ENCODE results near the gene MAGI1. TPM values are rescaled to one million over a fixed set of nuclear protein-coding genes. Genes with fewer than 3 reads are reported as not detected.
"Not testable (repeated sequence)": the region's sequence is repeated elsewhere in the genome, so short reads cannot be mapped to it uniquely, and the experiment has no call there.

The MAGI1 gene
- total RNA-seq, 1 donor from 2014 or later: 34.1 TPM

DNA sequence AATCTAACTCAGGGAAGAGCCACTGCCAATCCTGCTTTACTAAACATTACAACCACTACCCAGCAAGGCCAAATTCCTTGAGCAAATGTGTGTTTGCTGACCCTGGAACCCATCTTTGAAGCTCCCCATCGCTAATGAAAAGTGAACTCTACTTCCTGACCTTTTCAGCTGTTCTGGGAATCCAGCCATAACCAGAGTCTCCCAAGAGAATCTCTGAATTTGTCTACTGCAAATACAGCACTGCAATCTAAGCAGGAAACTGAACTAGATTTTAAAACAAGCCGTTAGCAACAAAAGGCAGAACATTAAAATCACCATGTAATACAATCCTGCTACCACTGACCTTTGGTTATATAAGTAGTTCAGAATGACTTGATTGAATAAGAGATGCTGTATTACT is 309.2 kb downstream of the MAGI1 start:
- intact Hi-C loops (cut with DNase I): no loop called here
- ATAC-seq (ENCODE audit: poor library complexity): peak; percentile 80
- DNase-seq: no peak

DNA sequence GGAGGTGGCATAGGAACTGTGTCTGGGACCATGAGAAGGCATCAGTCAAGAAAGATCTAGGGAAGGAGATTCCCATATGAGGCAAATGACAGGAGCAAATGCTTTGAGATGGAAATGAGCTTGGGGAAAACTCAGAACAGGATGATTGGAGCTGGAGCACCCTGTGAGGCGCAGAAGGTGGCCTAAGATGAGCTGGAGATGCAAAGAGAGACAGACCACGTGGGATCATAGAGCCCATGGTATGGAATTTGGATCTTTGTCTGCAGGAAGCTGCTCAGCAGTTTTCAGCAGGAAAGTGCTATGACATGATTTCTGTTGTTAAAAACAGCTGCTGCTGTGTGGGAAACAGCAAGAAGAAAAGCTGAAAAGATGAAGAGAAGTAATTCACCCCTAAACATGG is 310.6 kb downstream of the MAGI1 start:
- intact Hi-C loops (cut with DNase I): no loop called here
- ATAC-seq (ENCODE audit: poor library complexity): no peak
- DNase-seq: no peak

DNA sequence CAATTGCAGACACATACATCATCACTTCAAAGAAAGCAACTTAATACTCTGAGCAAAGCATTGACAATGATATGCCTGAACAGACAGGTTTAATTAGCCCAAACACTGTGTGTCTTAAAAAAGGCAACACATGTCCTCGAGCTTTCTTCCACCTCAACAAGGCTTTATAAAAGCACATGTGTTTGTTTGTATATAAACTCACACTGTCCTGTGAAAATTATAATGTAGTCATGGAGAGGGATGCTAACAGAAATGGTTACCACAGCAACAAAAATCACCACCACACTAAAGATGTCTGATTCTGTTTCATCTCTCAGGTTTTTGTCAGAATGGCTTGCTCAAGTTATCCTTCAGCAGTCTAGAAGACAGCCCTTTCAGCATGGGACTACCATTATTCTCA is 314.7 kb downstream of the MAGI1 start:
- intact Hi-C loops (cut with DNase I): no loop called here
- no peak for DNase-seq
- no peak for ATAC-seq (ENCODE audit: poor library complexity)

DNA sequence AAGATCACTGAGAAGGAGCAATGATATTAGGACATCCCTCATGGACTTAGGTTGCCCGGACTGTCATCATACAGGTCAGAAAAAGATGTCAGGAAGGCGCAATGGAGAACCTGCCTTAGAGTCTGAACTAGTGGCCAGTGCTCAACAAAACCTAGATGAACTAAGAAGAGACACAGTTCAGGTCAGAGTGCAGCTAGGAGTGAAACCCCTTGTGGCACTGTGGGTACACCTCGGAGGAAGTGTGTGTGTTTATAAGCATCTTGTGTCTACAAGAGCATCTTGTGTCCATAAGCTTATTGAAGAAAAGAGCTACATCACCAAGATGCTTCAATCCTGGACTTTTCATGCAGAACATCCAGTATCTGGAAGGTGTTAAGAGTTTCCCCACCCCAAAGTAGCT is 315.7 kb downstream of the MAGI1 start:
- DNase-seq: no peak
- no peak for ATAC-seq (ENCODE audit: poor library complexity)
- intact Hi-C loops (cut with DNase I): no loop called here

DNA sequence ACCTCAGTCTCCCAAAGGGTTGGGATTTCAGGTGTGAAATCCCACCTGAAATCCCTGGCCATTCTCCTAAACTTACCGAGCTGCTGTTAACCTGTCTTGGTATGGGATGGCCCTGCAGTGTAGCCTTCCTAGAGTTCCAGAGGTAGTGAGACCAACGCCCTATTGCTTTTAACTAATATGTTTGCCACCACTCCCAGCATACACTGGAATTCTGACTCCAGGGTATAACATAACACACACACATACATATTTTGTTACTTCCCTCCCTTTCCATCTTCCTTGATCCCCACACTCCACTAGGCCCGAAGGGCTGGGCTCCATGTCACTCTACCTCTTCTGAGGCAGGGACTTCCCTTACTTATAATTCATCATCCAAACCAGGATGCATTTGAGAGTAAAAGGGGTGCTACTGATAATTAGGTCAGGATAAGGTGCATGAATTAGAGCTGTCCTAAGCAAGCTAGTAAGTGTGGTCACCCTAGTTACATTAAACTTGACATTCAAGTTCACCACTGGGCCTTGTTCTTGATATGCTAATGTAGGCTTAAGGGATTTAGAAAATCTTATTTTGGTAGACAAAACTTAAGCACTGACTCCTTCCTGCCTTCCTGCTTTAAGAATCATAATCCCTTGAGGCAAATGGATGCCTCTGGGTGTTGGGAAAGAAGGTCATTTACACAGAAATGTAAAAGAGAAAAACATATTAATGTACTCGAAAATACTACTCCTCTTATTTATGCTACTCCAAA is 317.6 kb downstream of the MAGI1 start:
- ATAC-seq (ENCODE audit: poor library complexity): no peak
- intact Hi-C loops (cut with DNase I): no loop called here
- no peak for DNase-seq

DNA sequence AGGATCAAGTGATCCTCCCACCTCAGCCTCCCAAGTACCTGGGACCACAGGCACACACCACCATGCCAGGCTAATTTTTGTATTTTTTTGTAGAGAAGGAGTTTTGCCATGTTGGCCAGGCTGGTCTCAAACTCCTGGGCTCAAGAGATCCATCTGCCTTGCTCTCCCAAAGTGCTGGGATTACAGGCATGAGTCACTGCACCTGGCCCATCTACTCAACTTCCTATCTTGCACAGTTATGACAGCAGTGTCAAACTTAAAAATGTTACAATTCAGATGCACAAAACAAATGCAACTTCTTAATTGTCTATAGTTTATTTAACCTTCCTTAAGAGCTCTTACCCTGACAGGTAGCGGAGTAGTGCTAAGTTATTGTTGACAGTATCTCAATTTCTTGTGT is 319.1 kb downstream of the MAGI1 start:
- DNase-seq; ATAC-seq (ENCODE audit: poor library complexity); intact Hi-C loops (cut with DNase I): not testable (repeated sequence)

DNA sequence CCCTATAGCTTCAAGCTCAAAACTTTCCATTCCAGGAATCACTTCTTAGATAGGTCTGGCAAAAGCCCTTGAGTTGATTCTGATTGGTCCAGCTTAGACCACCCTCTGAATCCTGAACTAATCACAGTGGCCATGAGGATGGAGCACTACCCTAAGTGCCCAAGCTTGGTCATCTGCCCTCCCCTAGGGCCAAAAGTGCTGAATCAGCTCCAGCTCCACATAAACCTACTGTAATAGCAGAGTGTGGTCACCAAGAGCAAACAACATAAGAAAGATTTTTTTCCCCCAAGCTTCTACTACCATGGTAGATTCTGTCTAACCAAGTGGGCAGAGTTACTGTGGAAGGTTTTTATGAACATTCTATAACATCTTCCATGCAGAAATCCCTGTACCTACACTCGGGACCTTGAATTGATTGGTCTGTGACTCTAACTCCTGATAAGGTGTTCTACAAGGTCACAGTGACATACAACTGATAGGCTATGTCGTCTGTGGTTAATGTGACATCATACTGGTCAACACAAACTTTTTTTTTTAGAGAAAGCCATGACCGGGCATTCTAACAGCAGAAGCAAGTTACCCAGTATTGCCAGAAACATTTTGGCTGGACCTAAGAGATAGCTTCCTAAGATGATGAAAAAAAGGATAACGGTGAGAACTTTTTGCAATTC is 320.9 kb downstream of the MAGI1 start:
- intact Hi-C loops (cut with DNase I): no loop called here
- ATAC-seq (ENCODE audit: poor library complexity) (no peak), DNase-seq (no peak)

DNA sequence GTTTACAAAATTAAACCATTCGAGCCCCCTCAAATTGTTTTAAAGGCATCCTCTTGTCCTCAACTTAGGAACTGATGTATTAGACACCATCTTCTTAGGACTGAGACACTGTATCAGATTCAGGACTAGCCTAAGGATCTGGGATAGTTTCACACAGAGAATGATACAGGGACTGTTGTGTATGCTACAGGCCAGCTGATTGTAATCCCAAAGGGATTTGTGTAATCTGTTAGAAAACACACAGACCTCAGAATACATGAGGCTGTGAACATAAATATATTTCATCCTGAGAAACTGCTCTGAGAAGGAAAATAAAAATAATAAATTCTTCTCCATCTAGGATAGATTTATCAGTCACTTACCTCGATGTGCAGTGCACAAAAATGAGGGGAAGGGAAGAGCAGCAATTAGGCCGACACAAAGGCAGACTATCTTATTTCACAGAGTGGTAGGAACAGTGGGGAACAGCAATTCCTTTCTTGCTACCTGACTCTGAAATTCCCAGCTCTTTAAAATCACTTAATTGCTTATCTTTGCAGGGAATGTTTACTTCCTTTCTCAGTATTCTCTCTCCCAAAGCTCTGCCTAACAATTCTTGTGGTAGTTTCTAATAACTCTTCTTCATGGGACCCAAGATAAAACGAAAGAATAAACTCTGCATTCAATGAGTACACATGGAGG is 322.5 kb downstream of the MAGI1 start:
- DNase-seq (no peak), ATAC-seq (ENCODE audit: poor library complexity) (no peak)
- intact Hi-C loops (cut with DNase I): no loop called here

DNA sequence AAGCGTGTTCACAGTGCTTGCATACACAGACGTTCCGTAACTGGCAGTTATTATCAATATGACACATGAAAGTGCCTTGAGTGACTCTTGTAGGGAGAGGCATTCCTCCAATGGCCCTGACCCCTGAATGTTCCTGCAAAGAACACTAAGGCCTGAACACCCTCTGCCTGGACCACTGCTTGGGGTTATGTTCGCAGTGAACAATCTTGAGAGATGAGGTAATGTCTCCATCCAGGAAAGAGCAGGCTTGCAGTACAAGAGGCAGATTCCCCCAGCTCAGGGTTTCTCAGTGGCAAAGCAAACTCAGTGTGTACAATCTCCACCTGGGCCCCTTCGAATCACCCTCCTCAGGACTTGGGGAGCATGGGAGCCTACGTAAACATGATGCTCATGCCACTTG is 324.6 kb downstream of the MAGI1 start:
- intact Hi-C loops (cut with DNase I): no loop called here
- ATAC-seq (ENCODE audit: poor library complexity) (peak; percentile 71), DNase-seq (no peak)

DNA sequence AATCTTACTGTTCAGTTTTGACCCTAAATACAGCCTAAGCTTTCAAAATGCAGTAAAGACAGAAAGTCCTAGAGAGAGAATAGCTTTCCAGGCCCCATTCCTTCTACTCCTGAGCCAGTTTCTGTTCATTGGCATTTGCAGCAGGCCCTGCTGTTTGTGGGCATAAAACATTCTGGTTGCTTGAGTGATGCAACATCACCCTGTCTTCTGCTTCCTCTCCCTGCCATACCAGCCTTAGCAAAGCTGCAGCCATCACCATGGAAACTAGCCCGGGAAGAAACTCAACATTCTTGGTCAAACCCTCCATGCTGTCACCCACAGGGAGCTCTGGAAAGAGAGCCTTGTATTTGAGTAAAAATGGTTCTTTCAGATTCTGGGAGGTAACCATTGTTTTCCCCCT is 325.7 kb downstream of the MAGI1 start:
- ATAC-seq (ENCODE audit: poor library complexity) (no peak), DNase-seq (no peak)
- intact Hi-C loops (cut with DNase I): no loop called here

DNA sequence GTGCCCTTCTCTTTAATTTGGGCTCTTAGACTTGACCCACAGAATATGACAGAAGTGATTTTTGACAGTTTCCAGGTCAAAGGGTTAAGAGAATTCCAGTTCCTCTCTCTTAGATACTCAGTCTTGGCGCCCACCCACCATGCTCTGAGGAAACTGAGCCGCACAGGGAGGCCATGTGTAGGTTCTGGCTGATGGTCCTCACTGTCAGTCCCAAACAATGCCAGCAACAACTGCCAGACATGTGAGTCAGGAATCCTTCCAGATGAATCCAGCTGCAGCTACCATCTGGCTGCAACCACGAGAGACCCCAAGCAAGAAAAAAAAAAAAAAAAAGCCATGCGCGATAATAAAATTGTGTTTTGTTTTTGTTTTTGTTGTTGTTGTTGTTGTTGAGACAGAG is 326.6 kb downstream of the MAGI1 start:
- intact Hi-C loops (cut with DNase I): no loop called here
- DNase-seq (no peak), ATAC-seq (ENCODE audit: poor library complexity) (no peak)

DNA sequence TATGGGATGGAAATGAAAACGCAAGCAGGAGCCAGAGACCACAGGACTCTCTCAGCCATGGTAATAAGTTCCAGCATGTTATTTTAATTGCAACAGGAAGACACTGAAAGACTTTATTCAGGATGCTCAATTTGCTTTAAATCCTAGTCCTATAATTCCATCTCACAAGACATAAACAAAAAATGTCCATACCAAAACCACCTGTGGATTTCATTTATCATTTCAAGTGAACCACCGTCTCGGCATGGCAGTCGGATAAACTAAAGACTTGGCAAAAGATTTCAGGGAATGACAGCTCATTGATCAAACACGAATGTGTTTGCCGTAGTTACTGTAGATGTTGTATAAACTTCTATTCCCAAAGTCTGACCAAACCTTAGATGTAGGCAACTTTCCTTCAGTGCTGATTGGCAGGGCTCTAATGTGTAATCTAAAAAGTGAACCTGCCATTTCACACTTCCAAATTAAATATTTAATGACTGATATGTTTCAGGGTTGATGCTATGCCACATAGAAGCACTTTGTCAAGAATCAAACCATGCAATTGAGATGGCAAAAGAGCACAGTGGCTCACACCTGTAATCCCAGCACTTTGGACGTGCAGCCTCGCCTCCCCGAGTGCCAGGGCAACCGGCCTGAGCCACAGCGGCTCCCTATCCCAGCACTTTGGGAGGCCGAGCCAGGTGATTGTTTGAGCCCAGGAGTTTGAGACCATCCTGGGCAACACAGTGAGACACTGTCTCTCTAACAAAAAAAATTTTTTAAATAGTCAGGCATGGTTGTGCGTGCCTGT is 331.7 kb downstream of the MAGI1 start:
- DNase-seq (no peak), ATAC-seq (ENCODE audit: poor library complexity) (no peak)
- intact Hi-C loops (cut with DNase I): no loop called here

DNA sequence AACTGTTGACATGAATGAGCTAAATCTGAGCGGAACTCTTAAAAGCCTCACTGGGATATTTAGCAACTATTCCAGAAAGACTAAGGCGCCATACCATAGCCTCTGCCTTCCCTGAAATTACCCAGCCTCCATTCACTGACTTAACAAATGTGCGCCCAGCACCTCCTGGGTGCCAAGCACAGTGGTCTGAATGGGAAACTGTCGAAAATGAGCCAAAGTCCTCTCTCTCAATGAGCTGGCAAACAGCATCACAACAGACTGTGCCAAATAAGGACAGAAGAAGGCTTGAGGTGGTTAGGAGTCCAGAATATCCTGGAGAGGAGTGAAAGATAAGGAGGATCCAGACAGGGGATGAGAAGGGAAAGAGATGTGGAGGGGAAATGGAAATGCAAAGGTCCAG is 332.4 kb downstream of the MAGI1 start:
- ATAC-seq (ENCODE audit: poor library complexity) (no peak), DNase-seq (no peak)
- intact Hi-C loops (cut with DNase I): no loop called here

DNA sequence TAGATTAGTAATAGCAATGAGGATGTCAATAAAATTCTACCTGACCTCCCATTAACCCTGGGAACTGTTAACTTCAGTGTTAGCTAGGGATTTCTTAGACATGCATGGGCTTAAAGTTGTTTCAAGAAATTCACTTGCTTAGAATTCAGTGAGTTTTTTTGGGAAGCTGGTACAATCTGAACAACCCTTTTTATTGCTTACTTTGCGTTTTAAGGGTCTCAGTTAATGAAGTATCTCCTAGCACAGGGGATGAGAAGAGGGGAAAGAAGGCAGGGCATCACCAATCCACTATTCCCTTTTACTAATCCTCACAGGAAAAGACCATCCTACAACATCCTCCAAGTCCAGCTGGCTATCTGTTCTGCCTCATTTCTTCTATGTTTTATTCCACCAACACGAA is 334.9 kb downstream of the MAGI1 start:
- intact Hi-C loops (cut with DNase I): no loop called here
- ATAC-seq (ENCODE audit: poor library complexity): no peak

DNA sequence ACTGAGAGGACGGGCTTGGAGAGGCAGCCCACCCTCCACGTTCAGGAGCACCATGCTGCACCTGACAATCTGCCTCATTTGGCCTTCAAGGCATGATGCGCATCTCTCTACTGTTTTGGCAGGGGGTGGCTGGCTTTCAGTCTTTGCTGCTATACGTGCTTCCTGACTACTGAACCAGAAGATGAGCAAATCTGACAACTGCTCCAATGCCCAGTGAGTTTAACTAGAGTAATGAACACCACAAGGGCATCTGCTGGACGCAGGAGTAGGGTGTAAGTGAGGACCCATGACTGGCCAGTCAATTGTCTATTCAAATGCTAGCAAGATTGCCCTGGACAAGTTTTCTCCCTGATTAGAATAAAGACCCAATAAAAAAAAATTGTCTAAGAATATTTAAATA is 335.7 kb downstream of the MAGI1 start:
- ATAC-seq (ENCODE audit: poor library complexity) (no peak), DNase-seq (no peak)
- intact Hi-C loops (cut with DNase I): no loop called here

More for the DNA sequence above, 334.9 kb downstream of the MAGI1 start:
- no peak for DNase-seq

DNA sequence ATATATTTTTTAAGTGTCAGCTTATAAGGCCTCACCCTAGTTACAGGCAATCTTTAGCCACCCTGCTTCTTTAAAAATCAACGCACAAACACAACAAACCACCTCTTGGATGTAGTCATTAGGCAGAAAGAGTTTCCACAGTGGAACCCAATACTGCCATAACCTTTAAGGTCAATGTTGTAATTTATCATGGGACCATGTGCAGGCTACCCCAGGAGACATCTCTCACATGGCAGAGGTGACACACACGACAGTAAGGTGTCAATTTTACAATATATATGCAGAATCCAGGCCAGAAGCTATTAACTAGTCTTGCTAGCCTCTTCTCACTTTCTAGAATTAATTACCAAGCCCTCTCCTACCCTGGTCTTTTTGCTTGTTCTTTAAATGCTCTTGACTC is 336.5 kb downstream of the MAGI1 start:
- intact Hi-C loops (cut with DNase I): no loop called here
- no peak for ATAC-seq (ENCODE audit: poor library complexity)
- DNase-seq: no peak

DNA sequence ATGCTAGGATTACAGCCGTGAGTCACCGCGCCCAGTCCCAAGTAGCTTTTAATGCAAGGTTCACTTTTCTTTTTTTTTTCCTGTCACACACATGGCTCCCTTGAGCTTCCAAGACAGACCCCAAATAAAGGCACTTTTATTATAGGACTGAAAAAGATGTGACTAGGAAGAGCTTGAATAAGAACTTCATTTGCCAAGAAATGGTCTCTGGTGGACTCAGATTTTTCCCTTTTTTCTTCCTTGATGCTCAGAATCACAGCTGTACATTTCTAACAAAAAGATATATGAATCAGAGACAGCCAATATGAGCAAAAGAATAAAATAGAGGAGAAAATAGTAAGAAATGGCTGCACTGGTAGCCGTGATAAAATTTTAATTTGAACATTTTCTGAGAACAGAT is 337.2 kb downstream of the MAGI1 start:
- ATAC-seq (ENCODE audit: poor library complexity): no peak
- no peak for DNase-seq

DNA sequence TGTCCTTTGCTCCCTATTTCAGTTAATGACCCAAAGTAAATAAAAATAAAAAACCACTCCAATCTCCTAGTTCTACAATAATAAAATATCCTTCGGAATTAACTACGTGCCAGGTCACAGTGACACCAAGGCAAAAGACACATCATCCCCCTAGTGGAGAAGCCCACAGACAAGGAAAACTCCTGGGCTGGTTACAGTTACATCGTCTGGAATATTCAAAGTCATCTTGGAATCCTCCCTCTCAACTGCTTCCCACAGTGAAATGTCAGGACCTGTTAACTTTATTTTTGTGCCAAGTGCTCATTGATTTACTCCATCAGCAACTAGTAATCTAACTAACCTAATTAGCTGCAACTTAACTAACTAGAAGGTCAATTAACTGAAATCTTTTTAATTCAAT is 349.3 kb downstream of the MAGI1 start:
- intact Hi-C loops (cut with DNase I): no loop called here
- no peak for DNase-seq
- no peak for ATAC-seq (ENCODE audit: poor library complexity)

More for the DNA sequence above, 337.2 kb downstream of the MAGI1 start:
- intact Hi-C loops (cut with DNase I): no loop called here

DNA sequence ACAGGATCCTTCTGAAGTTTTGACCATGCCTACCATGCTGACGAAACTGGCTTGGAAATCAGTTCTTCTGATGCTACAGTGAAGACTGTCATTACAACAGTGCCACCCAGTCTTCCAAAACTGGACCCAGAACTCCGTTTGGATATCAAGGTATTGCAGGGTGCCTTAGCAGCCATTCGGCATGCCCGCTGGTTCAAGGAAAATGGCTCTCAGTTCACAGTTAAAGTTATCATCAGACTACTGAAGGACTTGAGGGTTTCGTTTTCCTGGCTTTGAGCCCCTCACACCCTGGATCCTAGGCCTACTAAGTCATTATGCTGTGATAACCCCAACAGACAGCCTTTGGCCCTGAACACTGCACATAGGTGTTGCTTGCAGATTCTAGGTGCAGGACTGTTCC is 351.0 kb downstream of the MAGI1 start:
- ATAC-seq (ENCODE audit: poor library complexity) (no peak), DNase-seq (no peak)
- intact Hi-C loops (cut with DNase I): no loop called here

All from Right ventricle myocardium superior (tissue), 1 donor.